GM13977 (cell line): ENCODE data around the gene PCDH1.

Source experiments
- DNase-seq: peaks from one replicate; pipeline ENCODE4 v3.0.0; 2012; ENCODE audit warnings: low spot score
- in situ Hi-C: fragments of 300-500 bp; cut with MboI; formaldehyde crosslinking; loops from one replicate; pipeline ENCODE4 v1.12.0; 2022; ENCODE audit warnings: low sequenced_read_pairs, low pct_unique_long_range_greater_than_20kb, mixed read lengths, inconsistent platforms; ENCODE audit not compliant: unreplicated experiment
- TF ChIP-seq, protein P1 (sequence below): IDR thresholded peaks from 2 replicates; pipeline ENCODE4 v1.5.1; 2012; ENCODE audit warnings: mild to moderate bottlenecking, control low read depth; ENCODE audit not compliant: insufficient read depth; ENCODE audit errors: extremely low read depth, missing control alignments

PCDH1 gene

GRCh38 chr5:141806626-141807025, 71.6 kb downstream of the PCDH1 start:
- no peak for DNase-seq
- in situ Hi-C loops = loop anchor here (10.0 kb wide), 1 partner anchor 102 kb away; no protein-coding TSS in a partner anchor
- TF ChIP-seq, protein P1, sequence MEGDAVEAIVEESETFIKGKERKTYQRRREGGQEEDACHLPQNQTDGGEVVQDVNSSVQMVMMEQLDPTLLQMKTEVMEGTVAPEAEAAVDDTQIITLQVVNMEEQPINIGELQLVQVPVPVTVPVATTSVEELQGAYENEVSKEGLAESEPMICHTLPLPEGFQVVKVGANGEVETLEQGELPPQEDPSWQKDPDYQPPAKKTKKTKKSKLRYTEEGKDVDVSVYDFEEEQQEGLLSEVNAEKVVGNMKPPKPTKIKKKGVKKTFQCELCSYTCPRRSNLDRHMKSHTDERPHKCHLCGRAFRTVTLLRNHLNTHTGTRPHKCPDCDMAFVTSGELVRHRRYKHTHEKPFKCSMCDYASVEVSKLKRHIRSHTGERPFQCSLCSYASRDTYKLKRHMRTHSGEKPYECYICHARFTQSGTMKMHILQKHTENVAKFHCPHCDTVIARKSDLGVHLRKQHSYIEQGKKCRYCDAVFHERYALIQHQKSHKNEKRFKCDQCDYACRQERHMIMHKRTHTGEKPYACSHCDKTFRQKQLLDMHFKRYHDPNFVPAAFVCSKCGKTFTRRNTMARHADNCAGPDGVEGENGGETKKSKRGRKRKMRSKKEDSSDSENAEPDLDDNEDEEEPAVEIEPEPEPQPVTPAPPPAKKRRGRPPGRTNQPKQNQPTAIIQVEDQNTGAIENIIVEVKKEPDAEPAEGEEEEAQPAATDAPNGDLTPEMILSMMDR = no peak

DNA sequence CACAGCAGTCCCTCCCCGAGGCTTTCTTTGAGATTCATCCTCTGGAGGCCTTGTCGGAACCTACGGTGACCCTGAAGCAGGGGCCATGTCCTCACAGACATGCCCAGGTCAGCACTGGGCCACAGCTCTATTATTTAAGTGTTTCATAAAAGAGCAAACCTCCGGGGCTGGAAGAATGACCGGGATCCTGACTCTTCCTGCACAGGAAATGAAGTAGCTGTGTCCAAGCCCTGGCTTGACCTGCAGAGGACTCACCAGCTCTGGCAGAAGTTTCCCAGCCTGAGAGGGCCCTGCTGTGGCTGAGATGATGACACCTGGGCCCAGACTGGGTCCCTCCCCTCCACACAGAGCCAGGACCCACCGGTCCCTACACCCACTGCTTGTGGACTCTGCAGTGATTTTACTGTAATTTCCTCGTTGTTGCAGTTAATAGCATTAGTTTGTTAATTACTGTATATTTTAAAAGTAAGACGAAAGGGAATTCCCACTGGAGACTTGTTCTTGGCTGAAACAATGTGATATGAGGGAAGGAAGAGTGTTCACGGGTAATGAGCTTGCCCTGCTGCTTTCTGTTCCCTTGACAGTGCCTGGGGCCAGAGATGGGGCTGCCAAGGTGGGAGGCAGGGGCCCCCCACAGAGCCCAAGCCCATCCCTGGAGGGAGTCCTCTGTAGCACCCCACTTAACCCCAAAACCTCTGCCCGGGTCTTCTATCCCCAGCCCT, 72.2 kb downstream of the PCDH1 start:
- TF ChIP-seq, protein P1 = no peak
- in situ Hi-C loops = loop anchor here (10.0 kb wide), 1 partner anchor 101 kb away; no protein-coding TSS in a partner anchor
- no peak for DNase-seq

- in situ Hi-C loops = loop anchor here (10.0 kb wide), 1 partner anchor 100 kb away; no protein-coding TSS in a partner anchor
Measured at GRCh38 chr5:141804475-141804874, 73.7 kb downstream of the PCDH1 start.

More at GRCh38 chr5:141804475-141804874, 73.7 kb downstream of the PCDH1 start:
- TF ChIP-seq, protein P1 = no peak
- DNase-seq = no peak
